HG03280 (cell line): ENCODE measurements around the gene SSC5D.
"Not testable (repeated sequence)": the region's sequence is repeated elsewhere in the genome, so short reads cannot be mapped to it uniquely, and the experiment has no call there.

Experiments used
- ATAC-seq: cut with Tn5 transposase; IDR thresholded peaks from one replicate; pipeline ENCODE4 v1.9.1; 2021; ENCODE audit warnings: mild to moderate bottlenecking, moderate library complexity; ENCODE audit not compliant: unreplicated experiment

SSC5D gene

GRCh38 chr19:55486043-55486970 is 1.9 kb upstream of the SSC5D start:
- ATAC-seq: no peak

GRCh38 chr19:55486971-55487923 is 989 bp upstream of the SSC5D start:
- ATAC-seq: no peak

GRCh38 chr19:55488986-55489710 is 912 bp downstream of the SSC5D start:
- ATAC-seq: no peak

GRCh38 chr19:55489711-55490477 is 1.7 kb downstream of the SSC5D start:
- ATAC-seq: no peak

- ATAC-seq: no peak
Measured at GRCh38 chr19:55490478-55491432, 2.5 kb downstream of the SSC5D start.

- no peak for ATAC-seq
Measured at GRCh38 chr19:55491546-55492360, 3.5 kb downstream of the SSC5D start.

- no peak for ATAC-seq
Measured at GRCh38 chr19:55492362-55492944, 4.2 kb downstream of the SSC5D start.

- ATAC-seq: no peak
Measured at GRCh38 chr19:55493052-55493644, 4.9 kb downstream of the SSC5D start.

GRCh38 chr19:55493645-55494171 is 5.5 kb downstream of the SSC5D start:
- no peak for ATAC-seq

GRCh38 chr19:55494172-55494761 is 6.0 kb downstream of the SSC5D start:
- ATAC-seq: no peak

GRCh38 chr19:55495646-55496349 is 7.6 kb downstream of the SSC5D start:
- no peak for ATAC-seq

GRCh38 chr19:55496820-55497219 is 8.6 kb downstream of the SSC5D start:
- ATAC-seq: not testable (repeated sequence)

- no peak for ATAC-seq
Measured at GRCh38 chr19:55497763-55498162, 9.5 kb downstream of the SSC5D start.

GRCh38 chr19:55498246-55498840 is 10.1 kb downstream of the SSC5D start:
- no peak for ATAC-seq

- ATAC-seq: no peak
Measured at GRCh38 chr19:55500368-55500952, 12.2 kb downstream of the SSC5D start.
